GM18870 (cell line): Measurements from ENCODE around the gene CPNE8.

Experiments used
- ATAC-seq: cut with Tn5 transposase; IDR thresholded peaks from one replicate; pipeline ENCODE4 v1.9.1; 2021; ENCODE audit warnings: moderate library complexity; ENCODE audit not compliant: unreplicated experiment

Gene CPNE8

GRCh38 chr12:38898001-38898684 is 7.2 kb downstream of the CPNE8 start:
- ATAC-seq: no peak

DNA sequence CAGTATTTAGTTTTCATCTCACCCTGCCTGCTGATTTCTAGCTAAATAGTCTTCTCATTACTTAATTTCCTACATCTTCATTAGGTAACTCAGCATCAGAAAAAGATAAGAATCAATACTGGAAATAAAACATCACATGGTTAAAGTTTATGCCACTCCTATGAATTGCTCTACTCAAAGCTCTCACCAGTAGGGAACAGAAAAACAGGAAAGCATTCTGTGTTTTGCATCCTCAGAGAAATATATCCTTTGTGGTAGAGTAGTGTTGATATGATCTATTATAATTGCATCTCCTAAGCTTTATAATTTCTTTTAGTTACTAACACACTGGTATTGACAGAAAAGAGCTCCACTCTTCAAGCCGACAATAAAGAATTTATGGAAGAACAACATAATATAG is 9.9 kb downstream of the CPNE8 start:
- ATAC-seq: no peak

- ATAC-seq: no peak
Observed at GRCh38 chr12:38892976-38893375, 12.4 kb downstream of the CPNE8 start.

DNA sequence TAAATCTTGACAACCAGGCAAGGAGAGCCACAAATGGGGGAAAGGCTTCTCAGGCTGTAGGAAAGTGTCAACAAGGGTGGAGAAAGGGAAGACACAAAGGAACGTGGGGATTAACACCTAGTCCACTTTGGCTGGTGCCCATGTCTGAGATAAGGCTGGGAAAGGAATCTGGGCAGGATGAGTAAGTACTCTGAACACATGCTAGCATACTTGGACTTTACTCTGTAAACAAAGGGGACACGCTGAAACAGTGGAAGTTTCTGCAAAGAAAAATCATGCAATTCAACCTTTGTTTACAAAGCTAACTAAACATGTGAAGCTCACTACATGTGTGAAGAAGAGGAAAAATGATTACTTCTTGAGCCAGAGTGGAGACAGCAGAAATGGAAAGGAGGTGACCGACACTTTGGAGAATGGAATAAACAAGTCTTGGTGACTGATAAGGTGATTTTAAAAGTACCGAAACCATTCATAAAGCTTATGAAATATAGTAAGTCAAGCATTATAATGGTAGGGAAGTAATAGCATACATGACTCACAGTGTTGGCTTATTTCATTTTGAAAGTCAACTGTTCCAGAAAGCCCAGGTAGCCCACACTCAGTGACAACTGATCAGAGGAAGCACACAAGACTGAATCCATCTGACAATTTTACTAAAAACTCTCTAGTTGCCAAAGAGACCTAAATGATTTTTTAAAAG is 13.2 kb downstream of the CPNE8 start:
- ATAC-seq: peak; percentile 55

DNA sequence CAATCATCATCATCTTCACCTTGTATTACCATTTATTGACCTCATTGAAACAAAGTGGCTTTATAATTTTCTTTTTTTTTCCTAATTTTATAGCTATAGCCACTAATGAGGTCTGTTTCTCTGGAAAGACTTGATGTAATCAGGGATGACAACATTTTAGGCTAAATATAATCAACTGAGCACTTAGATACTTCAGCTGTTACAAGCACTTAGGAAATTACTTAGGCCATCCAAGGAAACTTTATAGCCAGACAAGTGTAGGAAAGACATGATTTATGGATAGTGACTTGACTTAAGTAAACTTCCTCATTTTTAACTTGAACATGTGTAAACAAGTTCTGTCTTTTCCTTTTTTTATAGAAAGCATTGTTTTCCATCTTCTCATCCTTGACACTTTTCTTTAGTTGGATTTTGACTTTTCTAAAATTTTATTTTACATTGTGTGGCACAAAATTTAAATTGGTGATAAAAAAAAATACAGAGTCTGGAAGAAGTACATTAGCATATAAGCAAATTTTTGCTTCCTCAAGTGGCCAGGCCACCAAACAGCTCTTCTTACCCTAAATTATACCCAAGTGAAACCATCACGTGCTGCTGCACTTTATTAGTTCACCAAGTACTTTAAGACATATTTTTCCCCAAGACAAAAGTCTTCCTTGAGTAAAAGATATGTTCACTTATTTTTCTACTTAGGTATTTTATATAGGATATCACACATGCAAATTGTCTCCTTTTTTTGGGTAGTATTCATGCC is 15.1 kb downstream of the CPNE8 start:
- ATAC-seq: no peak

DNA sequence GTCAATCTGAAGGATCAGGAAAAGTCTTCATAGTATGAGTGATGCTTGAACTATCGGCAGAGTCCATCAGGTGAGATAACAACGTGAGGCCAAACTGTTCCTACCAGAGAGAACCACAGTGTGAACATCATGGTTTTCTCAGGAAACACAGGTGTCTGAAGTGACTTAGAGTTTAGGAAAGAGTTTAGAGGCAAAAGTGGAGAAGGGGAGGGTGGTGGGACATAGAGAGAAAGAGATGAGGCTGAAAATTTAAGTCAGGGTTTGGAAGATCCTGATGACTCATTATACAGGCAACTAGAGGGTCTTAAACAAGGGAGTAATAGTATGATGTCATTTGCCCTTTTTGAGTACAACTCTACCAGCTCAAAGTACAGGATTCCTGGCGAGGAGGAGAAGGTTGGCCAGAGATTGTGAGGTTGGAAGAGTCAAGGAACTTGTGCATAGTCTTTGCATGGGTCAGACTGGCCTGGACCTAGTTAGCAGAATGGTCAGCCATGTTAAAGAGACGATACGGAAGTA is 16.0 kb downstream of the CPNE8 start:
- ATAC-seq: no peak

GRCh38 chr12:38887770-38888169 is 17.6 kb downstream of the CPNE8 start:
- no peak for ATAC-seq

GRCh38 chr12:38886931-38887330 is 18.5 kb downstream of the CPNE8 start:
- no peak for ATAC-seq

DNA sequence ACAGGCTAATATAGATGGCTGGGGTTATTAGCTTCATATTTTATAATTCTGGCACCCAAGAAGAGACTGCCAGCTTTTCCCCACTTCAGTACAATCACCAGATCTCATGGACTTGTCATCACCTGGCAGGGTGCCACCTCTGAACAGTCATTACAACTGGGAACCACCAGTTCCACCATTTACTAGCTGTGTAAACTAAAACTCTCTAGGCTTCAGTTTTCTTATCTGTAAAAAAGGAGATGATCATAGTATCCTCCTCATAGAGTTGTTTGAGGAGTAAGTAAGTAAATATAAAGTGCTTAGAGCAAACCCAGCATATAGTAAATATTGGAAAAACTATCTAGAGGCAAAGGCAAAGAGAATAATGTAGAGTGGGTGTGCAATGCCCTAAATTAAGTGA is 19.3 kb downstream of the CPNE8 start:
- ATAC-seq: no peak

DNA sequence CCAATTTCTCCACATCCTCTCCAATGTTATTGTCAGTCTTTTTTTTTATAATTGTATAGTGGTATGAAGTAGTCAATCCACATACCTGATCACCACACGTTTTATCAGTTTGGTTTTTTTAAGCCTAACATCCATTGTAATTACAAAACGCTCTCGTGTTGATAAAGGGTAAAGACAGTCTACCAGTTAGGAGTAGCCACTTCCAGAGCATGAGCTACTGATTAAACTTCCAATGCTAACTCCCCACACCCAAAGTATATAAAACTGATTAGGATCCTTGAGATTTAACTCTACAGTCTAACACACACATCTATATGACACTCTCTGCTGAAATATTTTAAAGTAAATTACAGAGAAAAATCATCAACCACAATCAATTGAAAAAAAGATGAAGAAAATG is 20.7 kb downstream of the CPNE8 start:
- no peak for ATAC-seq

DNA sequence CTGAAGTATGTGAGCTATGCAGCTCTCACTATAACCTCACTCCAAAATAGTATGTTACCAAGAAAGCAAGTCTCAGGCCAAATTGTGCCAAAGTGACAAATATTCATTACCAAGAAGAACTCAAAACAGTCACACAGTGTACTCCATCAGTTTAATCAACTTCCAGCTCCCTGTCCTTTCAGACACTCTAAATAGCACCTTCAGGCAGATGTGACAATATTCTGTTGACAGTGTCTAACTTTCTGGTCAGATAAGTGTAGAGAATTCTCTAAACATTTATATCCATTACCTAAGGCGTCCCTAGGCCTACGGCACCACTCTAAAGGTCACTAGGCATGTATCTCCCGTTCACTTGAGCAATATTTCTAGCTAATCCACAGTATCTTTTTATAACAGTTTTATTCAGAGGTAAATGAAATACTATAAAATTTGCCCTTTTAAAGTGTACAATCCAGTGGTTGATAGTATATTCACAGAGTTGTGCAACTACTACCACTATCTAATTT is 21.7 kb downstream of the CPNE8 start:
- ATAC-seq: no peak

DNA sequence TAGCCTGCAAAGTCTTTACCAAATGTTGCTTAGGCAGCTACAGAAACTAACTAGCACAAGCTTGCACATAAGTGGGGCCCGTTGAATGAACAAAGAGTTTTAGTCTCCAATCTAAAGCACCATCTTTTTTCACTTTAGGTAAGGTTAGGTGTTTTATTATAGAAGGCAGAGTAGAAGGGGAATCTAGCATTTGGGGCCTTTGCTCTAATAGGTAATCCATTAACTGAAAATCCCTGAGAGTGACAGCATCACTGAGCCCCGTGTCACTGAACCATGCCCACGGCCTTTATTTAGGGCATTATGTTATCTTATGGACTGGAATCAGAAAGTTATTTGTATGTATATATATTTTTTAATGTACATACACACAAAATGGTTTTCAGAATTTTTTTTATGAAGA is 25.1 kb downstream of the CPNE8 start:
- peak; percentile 85 for ATAC-seq

DNA sequence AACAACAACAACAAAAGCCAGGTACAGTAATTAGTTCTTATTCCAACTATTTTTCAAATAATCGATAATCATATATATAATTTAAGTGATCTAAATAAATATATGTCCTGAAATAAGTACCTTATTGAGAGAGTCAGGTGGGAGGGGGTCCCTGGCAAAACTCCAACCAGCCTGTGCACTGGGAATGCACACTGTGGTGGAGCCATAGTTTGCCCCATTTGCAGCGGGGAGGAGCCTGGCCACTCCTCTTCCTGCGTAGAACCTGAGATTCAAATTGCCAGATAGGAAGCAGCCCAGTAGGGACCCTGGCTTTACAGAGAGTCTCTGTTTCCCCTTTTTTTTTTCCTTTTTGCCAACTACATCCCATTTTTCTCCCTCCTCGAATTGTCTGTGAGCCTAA is 26.4 kb downstream of the CPNE8 start:
- no peak for ATAC-seq

GRCh38 chr12:38878333-38878705 is 27.1 kb downstream of the CPNE8 start:
- ATAC-seq: no peak

- ATAC-seq: no peak
Observed at GRCh38 chr12:38875586-38876228, 29.7 kb downstream of the CPNE8 start.

DNA sequence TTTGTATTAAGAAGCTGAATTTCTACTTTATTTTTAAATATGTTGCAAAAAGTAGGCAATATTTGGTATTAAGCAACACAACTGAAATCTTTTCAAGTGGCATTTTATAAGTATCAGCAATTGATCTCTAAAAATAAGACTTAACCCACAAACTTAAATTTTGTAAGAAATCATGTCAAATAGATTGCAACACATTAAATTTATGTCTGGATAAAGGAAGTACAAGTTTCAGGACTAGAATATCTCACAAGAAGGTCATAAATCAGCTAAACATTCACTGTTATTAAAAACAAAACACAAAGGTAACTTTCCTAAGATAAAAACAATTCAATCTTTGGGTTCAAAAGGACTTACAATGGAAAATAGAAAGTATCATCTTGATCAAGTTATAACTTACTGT is 32.8 kb downstream of the CPNE8 start:
- no peak for ATAC-seq

GRCh38 chr12:38872156-38872555 is 33.2 kb downstream of the CPNE8 start:
- no peak for ATAC-seq

DNA sequence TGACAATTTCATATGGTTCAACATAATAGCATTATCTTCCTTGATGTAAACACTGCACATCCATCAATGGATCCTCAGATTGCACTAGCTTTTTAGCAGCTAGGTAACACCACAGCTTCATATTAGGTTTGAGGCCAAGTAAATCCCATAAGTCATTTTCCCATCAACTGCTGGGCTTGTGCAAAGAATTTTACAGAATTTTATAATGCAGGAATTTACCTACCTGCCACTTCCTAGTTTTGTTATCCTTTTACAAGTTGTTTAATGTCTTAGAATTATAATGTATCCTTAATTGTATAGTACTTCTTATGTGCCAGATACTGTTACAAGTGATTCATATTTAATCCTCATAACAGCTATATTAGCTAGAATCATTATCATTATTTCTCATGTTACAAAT is 36.4 kb downstream of the CPNE8 start:
- ATAC-seq: no peak

DNA sequence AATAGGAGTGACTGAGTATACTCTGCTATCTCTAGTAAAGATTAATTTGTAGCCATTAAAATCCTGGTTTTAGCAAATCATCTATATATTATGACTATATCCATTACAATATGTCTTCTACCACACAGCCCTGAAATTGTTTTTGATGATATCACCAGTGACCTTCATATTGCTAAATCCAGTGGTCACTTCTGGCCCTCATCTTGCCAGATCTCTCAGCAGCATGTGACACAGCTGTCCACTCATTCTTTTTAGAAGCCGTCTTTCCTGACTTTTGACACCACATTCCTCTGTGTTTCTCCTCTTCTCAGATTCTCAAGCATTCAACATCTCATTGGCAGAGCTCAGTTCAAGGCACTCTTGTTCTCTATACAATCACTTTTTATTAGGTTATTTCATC is 54.9 kb downstream of the CPNE8 start:
- ATAC-seq: no peak

DNA sequence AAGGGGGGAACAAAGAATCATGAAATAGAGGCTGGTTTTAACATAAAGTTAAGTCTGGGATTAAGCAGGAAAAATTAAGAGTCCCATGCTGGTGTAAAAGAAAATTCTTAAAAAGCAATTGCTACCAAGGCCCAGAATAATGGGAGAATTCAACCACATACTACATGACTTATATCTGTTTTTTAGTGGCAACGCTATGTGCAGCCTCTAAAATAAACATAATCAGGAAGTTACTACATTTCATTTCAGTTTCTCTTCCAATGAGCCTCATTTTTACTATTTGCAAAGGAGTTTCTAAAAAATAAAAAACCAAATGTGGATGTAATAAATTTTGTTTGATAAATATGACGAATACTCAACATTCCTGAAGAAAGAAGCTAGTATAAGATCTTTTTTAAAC is 58.1 kb downstream of the CPNE8 start:
- ATAC-seq: no peak

DNA sequence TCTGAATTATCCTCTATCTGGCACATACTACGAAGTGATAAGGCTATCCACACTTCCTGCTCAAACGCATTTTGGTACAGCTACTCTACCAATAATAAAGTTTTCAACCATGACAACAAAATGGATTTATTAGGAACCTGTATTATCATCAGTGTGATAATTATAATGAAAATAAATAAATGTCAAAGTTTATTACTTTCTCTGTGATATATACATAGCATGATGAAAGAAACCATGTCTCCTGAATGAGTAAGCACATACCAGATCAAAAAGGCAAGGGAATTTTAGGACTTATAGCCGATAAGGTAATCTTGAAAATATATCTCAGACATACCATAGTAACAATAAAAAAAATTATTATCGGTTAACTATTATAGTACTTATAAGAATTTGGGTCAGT is 61.1 kb downstream of the CPNE8 start:
- no peak for ATAC-seq
